Daoy (cell line): Measurements from ENCODE around the gene SMCR8. TPM values are rescaled to one million over a fixed set of nuclear protein-coding genes. Genes with fewer than 3 reads are reported as not detected.
"Not testable (repeated sequence)": the region's sequence is repeated elsewhere in the genome, so short reads cannot be mapped to it uniquely, and the experiment has no call there.

ENCODE experiments used
- DNase-seq: peaks from one replicate; pipeline ENCODE4 v3.0.0-alpha.2; 2015; ENCODE audit warnings: low read depth
- total RNA-seq: library from RNA; depleted of rRNA; stranded (reverse); fragments of >200 nt; shearing (Covaris generic); gene quantifications from 2 replicates; pipeline ENCODE4 v1.2.3, GENCODE V29; 2014

SMCR8 gene
- total RNA-seq, 1 experiment from 2014 or later = 8.5 TPM

- no peak for DNase-seq
These were observed 3.8 kb downstream of the SMCR8 start for GRCh38 chr17:18318771-18319450.

- peak; percentile 23 for DNase-seq
These were observed 4.6 kb downstream of the SMCR8 start for GRCh38 chr17:18319604-18320256.

- no peak for DNase-seq
These were observed 5.2 kb downstream of the SMCR8 start for GRCh38 chr17:18320301-18320700.

- peak; percentile 21 for DNase-seq
These were observed 6.2 kb downstream of the SMCR8 start for GRCh38 chr17:18321309-18321708.

GRCh38 chr17:18322522-18322921 is 7.4 kb downstream of the SMCR8 start:
- DNase-seq = no peak

- DNase-seq = peak; percentile 34
These were observed 7.9 kb downstream of the SMCR8 start for GRCh38 chr17:18323007-18323406.

- DNase-seq = no peak
These were observed 8.5 kb downstream of the SMCR8 start for GRCh38 chr17:18323507-18324139.

- no peak for DNase-seq
These were observed 9.3 kb downstream of the SMCR8 start for GRCh38 chr17:18324140-18325050.

GRCh38 chr17:18326039-18326438 is 10.9 kb downstream of the SMCR8 start:
- no peak for DNase-seq

- no peak for DNase-seq
These were observed 11.5 kb downstream of the SMCR8 start for GRCh38 chr17:18326572-18326971.

- DNase-seq = no peak
These were observed 12.0 kb downstream of the SMCR8 start for GRCh38 chr17:18327093-18327492.

- DNase-seq = no peak
These were observed 12.5 kb downstream of the SMCR8 start for GRCh38 chr17:18327556-18327955.

- no peak for DNase-seq
These were observed 13.6 kb downstream of the SMCR8 start for GRCh38 chr17:18328643-18329204.

- no peak for DNase-seq
These were observed 16.8 kb downstream of the SMCR8 start for GRCh38 chr17:18331879-18332278.

GRCh38 chr17:18332909-18333489 is 17.9 kb downstream of the SMCR8 start:
- DNase-seq = no peak

- DNase-seq = not testable (repeated sequence)
These were observed 23.1 kb downstream of the SMCR8 start for GRCh38 chr17:18338158-18338557.

- no peak for DNase-seq
These were observed 24.8 kb downstream of the SMCR8 start for GRCh38 chr17:18339933-18340332.

GRCh38 chr17:18344021-18344420 is 28.9 kb downstream of the SMCR8 start:
- no peak for DNase-seq

GRCh38 chr17:18353541-18353940 is 38.4 kb downstream of the SMCR8 start:
- DNase-seq = no peak

GRCh38 chr17:18356624-18357023 is 41.5 kb downstream of the SMCR8 start:
- DNase-seq = no peak

- no peak for DNase-seq
These were observed 45.4 kb downstream of the SMCR8 start for GRCh38 chr17:18360518-18360917.
